Measurements from ENCODE around the gene PKM.
"Not testable (repeated sequence)": the region's sequence is repeated elsewhere in the genome, so short reads cannot be mapped to it uniquely, and the experiment has no call there.

Gene PKM

DNA sequence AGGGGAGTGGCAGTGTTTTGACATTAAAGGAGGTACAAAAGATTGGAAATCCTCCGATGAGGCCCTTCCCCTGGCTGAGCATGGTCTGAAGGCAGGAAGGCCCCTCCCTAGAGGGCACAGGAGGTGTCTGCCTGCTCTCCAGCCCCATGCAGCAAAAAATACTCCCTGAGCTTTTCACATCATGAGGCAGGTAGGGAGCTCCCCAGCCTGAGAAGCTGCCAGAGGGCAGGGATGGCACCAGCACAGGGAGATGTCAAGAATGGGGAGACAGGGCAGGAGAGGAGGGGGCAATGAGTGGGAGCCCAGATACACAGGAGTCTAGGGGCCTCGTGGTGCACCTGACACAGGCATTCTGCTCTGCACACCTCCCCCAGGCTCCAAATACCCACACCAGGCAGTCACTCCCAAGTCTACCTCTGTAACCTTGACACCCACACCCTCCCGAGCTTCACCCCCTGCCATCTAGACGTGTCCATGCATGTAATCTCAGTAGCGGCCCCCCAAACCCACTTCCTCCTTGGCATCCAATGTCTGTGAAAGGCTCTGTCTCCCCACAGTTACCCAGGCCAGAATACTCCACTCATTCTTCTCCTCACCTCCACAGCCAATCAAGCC, 56.3 kb downstream of the PKM start:
- DNase-seq: no peak

DNA sequence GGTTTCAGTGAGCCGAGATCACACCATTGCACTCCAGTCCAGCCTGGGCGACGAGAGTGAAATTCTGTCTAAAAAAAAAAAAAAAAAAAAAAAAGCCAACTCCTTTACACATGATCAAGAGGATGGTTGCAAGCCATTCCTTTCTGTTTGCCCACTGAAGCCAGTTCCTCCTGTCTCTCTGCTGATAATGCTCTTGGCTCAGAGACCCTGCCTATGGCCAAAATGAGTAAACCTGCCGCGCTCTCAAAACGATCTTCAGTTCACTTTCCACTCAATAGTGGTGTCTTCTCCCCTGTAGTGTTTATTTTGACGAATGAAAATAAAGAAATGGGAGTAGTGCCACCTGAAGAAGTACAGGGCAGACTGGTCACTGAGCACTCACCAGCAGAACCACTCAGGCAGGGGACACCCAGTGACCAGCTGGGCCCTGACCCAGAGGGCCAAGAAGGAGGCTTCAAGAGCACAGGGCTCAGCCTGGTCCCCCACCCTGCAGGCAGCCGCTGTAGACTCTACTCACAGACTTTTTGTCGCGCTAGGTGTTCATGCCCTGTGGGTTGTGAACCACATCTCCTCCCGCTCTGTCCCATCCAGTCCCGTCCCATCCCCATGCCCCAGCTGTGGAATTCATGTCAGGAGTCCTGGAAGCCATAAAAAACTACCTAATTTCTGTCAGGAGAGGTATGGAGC, 57.0 kb downstream of the PKM start:
- DNase-seq: no peak

DNA sequence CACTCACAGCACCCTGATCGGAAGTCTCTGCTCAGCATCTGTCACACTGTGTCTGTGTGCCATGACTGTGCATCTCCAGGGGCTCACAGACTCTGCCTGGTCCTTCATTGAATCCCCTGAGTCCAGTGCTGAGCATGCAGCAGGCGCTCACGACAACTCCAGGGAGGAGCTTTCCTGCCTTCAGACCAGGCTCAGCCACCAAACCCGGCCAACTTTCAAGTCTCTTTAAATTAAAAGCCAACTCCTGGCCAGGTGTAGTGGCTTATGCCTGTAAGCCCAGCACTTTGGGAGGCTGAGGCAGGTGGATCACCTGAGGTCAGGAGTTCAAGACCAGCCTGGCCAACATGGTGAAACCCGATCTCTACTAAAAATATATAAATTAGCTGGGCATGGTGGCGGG, 57.6 kb downstream of the PKM start:
- no peak for DNase-seq

DNA sequence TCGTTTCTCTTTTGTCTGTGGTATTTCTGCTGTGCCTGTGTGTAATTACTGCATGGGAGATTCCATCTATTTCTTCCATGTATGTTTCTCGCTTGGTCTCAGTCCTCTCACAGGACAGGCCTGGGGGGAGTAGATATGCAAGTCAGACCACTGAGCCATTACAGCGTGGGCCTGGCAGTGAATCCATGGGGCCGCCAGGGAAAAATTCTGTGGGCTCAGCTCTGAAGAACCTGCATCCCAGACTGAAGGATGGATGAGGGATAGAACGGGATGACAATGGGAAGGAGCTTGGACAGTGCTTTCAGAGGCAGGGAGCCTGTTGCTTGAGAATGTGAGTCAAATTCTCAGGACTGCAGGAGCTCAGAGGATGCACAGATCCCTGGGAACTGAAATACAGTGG, 58.2 kb downstream of the PKM start:
- no peak for DNase-seq

DNA sequence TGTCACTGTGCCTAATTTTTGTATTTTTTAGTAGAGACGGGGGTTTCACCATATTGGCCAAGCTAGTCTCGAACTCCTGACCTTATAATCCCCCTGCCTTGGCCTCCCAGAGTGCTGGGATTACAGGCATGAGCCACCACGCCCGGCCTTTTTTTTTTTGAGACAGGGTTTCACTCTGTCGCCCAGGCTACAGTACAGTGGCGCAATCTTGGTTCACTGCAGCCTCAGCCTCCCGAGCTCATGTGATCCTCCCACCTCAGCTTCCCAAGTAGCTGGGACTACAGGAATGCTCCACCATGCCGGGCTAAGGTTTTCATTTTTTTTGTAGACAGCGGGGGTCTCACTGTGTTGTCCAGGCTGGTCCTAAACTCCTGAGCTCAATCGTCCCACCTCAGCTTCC, 59.0 kb downstream of the PKM start:
- DNase-seq: not testable (repeated sequence)

DNA sequence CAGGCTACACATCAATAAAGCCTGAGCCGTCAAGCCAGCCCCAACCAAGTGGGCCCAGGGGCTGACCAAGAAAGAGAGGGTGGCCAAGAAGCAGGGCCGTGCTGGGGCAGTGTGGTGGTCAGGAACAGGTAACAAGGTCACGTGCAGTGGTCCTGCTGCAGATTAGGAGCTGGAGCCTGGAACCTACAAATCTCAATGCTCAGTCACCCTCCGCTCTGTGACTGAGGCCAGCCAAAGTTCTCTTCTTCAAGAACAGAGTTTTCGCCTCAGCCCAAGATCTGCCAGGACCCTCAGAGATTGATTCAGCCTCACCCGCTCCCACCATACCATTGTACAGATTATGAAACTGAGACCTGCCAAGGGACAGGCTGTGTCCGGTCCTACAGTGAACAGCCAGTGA, 60.3 kb downstream of the PKM start:
- no peak for DNase-seq

DNA sequence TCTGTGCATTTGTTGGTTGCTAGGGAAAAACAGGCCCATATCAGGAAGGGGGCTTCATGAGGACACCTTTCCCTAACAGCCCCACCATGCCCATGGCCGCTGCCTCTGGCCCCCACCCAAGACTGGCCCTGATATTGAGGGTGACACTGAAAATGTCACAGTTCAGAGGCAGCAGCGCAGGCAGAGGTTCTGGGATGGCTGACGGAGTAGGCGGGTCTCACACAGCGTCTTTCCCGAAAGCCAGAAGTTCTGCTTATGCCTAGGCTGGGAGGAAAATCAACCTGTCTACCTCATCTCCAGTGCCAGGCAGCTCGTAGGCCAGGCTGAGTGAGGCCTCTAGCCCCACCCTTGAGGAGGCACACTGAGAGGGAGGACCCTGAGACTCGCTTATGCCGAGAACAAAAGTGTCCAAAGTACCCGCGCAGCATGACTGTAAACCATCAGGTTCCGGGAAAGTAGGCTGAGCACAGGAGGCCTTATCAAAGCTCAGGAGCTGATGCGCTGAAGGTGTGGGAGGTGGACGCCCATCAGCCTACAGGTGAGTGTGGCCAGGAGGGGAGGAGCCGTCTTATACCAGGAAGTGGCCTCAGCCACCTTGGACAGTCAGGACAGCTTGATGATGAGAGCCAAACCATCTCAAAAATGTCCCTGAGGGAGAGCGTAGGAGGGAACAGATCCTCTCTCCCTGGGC, 60.9 kb downstream of the PKM start:
- DNase-seq: no peak

DNA sequence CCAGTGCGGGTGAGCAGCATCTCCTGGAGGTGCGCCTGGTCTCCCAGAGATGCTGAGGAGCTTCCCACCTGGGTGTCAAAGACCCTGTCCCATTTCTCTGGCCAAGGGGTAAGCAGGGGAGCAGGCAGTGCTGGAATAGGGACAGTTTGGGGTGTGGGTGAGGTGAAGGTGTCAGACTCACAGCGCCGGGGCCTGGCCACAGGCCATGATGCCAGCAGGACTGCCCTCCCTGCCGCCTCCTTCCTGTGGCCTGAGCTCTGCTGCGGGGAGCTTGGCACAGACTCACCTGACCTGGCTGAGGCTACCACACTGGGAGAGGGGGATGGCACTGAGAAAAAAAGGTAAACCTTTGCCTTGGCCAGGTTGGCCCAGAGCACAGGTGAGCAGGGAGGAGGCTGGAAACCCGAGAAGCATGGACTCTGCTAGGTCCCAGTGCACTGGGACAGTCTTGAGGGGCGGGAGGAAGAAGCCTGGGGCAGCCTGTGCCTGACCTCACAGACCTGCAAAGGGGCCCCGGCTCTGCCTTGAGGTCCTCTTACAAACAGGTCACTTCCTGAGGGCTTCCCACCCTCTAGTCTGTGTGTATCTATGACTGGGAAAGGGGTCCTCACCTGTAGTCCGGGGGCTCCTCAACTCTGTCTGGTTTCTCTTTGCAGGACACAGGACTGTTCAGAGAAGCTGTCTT, 61.6 kb downstream of the PKM start:
- DNase-seq: no peak

DNA sequence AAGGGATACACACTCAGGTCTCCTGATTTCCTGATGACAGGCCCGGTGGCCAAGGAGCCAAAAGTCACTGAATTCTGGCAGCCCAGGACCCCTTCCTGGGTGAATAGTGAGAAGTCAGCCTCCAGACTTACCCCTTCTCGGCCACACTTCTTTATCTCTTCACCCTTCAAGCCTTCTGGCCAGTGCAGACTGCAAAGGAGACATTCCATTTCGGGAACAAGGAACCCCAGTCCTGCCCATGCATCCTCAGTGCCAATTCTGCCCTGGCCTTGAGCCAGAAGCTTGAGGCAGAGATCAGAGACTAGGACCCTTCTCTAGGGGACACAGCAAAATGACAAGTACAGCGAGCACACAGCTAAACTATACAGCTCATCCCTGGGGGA, 62.2 kb downstream of the PKM start:
- no peak for DNase-seq

DNA sequence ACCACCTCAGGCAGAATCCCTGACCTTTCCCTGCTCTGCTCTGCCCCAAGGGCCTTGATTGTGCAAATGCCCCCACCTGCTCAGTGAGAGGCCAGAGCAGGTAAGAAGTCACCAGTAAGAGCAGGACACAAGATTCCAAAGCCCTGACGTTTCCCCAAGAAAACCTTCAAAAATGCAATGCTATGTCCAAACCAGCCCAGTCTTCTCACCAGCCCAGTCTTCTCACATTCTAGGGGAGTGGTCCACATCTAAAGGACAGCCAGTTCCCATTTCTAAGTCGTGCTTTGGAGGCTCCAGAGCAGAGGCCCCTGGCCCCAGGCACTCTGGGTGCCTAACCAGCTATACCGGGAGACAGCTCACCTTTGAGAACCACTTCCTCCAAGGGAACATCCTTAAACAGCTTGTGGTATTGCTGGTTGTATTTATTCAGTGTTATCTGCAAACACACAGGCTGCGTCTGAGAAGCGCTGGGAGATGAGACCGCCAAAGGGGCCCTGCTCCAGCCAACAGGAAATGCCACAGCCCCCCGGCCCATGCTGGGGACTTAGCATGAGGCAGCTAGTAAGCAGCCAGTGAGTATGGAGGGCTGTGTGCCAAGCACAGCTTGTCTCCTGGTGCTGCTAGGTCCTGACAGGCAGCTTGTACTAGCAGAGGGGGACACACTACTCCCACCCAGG, 62.7 kb downstream of the PKM start:
- DNase-seq: no peak

DNA sequence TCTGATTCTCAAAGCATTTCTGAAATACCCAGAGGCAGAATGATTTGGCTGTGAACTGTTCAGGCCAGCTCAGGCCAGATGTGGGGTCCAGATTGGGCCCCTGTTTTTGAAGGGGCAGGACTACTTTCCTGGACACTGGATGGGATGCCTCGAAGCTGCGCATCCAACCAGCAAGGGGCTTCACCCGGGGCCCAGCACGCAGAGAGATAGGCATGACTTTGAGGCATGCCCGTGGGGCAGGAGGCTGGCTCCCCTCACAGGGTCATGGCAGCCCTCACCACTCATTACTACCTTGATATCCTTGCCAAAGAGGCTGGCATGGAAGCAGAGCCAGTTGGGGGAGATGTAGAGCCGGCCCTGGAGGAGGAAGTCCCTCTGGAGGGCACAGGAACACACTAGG, 63.5 kb downstream of the PKM start:
- no peak for DNase-seq

DNA sequence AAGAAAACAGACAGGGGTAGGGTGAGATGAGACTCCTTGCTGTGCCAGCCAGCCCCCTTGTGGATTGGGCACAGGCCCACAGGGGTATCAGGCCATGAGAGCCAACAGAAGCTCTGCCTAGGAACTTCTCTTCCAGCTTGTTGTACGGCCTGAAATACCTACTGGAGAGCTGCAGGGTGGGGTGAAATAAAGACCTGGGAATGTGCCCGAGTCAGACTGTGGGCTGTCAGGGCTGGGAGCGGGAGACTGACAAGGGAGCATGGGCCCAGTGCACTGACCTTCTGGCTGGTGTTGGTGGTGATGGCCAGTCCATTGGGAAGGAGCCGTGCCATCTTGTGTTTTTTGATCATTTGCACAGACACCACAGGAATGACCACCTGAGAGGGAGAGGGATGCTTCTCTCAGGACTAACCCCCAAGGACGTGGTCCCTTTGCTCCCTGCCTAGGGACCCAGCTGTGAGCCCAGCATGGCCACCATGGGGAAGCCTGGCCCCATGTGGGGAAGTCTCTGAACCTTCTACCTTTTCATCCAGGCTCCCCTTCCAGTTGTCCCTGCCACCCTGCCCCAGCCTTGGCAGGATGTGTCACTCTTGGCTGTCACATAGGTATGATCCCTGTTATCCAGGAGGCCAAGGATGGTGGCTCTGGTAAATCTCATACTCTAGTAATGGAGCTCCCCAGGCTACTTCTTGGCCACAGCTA, 64.1 kb downstream of the PKM start:
- no peak for DNase-seq

DNA sequence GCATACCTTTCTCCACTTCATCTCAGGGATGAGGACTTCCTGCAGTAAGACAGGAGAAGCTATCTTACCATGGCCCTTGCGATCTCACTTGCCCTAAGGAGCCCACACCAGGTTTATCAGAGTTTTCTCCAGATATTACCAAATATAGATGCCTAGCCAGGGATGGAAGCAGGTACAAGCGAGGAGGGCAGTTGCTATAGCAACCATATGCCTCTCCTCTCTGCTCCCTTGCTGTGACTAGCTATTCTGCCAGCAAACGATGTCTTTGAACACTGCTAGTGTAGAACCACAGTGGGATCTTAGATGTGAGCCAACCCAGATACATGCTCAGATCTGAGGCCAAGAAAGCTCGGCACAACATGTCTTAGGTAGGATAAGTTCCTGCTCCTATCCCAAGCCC, 67.3 kb downstream of the PKM start:
- no peak for DNase-seq

DNA sequence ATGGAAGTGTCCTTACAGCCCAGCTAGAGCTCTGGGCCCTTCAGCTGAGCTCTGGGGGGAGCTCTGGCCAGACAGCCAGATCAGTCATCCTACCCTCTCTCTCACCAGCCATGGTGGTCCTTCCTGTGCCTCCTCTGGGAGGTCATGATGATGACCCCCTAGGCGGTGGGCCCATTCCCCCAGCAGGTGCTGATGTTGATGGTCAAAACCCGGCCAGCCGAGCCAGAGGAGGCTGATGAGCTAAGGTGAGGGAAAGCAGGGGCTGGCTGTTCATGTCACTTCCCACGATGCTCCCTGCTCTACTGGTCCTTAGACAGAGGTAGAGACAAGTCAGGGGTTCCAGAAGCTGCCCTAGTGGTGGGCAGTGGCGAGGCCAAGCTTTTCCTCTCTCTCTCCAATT, 68.4 kb downstream of the PKM start:
- no peak for DNase-seq

DNA sequence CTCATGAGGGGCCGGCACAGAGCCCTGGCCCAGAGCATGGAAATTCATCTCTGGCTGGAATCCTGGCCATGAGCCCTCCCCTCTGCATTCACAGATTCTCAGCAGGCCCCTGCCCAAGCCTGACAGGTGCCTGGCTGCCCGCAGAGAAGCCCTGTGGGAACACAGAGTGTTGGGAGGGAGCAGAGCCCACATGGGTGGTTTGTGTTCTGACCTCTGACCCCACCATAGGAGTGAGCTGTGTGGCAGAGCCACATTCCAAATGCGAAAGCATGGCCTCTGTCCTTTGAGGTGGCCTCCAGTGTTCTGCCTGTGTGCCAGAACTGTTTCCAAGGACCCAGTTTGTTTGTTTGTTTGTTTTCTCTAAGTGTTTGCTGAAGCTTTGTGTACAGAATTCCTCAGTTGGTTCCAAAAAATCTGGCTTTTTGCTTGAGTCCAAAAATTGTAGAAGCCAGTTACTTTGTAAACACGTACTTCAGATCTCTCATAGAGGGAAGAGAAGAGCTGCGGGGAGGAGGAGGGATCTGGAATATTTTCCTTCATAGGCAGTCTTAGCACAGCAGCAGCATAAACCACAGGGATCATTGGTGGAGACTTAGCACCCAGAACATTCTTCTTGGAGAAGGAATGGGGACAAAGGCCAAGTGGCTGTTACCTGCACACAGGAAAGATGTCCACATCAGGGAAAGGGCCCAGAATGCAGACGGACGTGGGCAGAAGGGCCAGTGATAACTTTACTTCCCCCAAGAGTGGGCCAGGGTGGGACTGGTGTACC, 69.4 kb downstream of the PKM start:
- DNase-seq: no peak

DNA sequence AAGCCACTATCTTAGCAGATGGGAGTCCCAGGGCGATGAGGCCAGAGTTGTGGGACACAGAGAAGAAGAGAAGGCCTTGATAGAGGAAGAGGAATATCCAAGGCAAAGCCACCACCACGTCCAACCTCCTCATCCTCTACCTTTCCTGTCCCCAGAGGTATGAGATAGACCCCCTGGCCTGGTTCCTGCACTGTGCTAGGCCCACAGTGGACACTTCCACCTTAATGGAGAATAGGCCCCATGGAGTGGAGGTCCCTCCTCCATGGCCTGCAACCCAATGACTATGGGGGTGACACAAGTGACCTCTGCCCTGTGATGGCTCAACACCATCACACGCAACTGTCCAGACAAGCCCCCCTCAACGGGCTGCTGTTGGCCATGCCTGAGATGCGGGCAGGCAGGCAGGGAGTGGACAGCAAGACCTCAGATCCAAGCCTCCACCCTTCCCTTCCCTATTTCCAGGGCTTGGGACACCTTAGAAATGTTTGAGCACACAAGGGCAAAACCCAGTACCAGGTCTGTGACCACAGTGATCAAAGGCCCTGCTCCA, 70.2 kb downstream of the PKM start:
- no peak for DNase-seq

DNA sequence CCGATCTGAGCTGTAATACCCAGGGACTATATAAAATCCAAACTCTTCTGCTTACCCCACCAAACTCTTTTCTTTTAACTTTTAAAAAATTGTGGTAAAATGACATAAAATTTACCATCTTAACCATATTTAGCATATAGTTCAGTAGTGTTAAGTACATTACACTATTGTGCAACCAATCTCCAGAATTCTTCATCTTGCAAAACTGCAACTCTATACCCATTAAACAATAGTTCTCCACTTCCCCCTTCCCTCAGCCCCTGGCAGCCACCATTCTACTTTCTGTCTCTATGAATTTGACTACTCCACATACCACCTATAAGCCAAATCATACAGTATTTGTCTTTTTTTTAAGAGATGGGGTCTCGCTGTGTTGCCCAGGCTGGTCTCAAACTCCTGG, 74.1 kb downstream of the PKM start:
- no peak for DNase-seq

DNA sequence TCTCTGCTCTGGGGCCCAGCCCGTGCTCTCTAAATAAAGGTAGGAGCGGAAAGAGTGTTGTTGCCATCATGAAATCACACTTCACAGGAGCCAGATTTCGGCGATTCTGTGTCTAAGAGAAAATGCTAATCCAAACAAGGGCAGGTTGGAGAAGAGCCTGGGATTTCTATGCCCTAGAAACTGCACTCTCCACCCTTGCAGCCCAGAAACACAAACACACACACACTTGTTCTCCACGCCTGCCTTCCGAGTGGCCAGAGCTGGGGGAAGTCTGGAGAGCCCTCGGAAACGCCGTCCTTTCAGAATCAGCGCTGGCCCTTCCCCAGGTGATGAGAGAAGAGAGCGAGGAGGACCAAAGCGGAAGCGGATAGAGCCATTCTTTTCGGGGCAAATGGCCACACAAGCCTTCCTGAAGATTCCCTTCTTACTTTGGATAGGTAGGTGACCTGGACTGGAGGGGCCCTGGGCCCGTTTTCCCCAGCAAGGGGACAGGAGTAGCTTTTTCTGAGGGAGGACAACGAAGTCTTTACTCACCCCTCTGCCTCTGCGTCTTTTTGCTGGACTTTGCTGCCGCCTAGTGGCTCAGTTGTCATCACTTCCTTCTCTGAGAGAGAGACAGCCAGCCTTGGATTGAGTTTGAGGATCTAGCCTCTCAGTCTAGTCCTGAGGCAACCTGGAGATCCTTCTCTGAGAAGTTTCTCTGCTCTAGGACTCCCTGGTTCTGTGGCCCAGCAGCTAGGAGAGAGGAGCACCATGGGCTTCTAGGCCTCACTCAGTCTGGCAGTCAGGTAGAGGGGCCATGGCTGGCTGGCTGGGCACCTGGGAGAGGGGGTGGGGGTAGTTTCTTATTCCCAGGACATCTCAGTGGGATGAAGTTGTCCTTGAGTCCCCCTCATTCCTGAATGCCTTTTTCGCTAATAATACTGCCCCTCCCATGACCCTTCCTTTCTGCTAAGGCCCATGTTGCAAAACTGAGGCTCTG, 75.1 kb downstream of the PKM start:
- peak; percentile 83 to 87 for DNase-seq

DNA sequence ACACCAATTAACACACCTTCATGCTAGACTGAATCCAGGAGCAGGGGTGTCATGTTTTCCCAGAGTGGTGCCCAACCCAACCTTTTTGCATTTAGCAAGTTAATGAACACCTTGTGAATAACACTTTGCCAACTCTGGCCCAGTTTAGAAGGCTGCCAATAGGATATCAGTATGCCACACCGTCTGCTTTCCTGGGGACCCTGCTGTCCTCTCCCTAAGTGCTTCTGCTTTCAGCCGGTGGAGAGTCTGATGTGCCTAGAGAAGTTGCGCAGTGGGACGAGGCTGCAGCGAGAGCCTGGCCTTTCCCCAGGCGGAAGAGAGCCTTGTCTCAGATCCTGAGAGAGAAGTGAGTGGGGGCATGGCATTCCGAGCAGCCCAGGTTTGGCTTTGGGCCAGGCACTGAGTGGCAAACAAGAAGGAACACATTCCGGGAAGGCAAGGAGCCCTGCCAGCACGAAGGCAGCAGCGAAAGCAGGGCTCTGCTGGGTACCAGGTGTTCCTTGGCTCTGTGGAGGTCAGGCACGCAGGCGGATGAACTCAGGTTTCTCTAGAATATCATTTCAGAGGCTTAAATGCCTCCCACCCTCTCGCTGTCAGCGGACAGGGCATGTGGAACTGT, 75.9 kb downstream of the PKM start:
- no peak for DNase-seq

DNA sequence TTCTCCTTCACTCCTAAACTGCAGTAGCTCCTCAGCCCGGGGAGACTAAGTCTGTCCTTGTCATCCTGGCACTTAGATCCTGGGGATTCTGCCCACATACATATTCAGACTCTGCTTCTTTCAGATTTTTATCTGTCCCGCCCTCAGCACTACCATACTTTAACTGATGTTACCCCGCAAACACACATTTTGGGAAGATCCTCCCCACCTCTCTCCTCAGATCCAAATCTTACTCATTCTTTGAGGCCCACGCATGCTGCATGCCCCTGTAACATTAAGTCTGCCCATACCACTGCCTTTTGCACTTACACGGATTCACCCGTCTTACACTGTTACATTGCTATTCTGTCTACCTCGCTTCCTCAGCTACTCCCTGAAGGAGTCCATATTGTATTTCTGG, 76.7 kb downstream of the PKM start:
- no peak for DNase-seq

Data from stimulated activated CD4-positive, alpha-beta T cell treated with anti-CD3 and anti-CD28 coated beads, Interleukin-2, amount 100 ng/mL, for 48 hours (primary cell).